K562 (cell line): ENCODE measurements around the gene PLCD1. TPM values are rescaled to one million over a fixed set of nuclear protein-coding genes. Genes with fewer than 3 reads are reported as not detected.

Experiments
- GABPA ChIP-seq: fragments of 200-800 bp; sonication (Bioruptor generic); conservative IDR thresholded peaks from 2 replicates; pipeline ENCODE4 v1.6.1; 2016; ENCODE audit warnings: low read depth, missing genetic modification characterization, missing compliant biosample characterization
- HNRNPLL ChIP-seq: fragments of 200-400 bp; formaldehyde crosslinking; IDR thresholded peaks from 2 replicates; pipeline ENCODE4 v1.6.1; 2017; ENCODE audit warnings: low read length, low read depth, mild to moderate bottlenecking; ENCODE audit not compliant: poor library complexity, severe bottlenecking
- NRF1 ChIP-seq, 2 experiments: fragments of 450-650 bp; IDR thresholded peaks in 1 of 2; conservative IDR thresholded peaks in 1 of 2; 2 replicates each; pipeline ENCODE4 v1.6.1; 2014; ENCODE audit warnings: mild to moderate bottlenecking in 2 of 2
- OTX1 ChIP-seq: fragments of 450-650 bp; formaldehyde crosslinking; IDR thresholded peaks from 2 replicates; pipeline ENCODE4 v1.4.0; 2022; ENCODE audit warnings: mild to moderate bottlenecking
- ZNF717 ChIP-seq: fragments of 250-450 bp; sonication (Bioruptor Pico); IDR thresholded peaks from 2 replicates; pipeline ENCODE4 v1.5.0; 2021
- polyA plus RNA-seq, 8 experiments: library from polyadenylated mRNA; depleted of rRNA in 4 of 8; stranded (reverse) in 5 of 8; unstranded in 3 of 8; fragments of >200 nt; fragmentation: Nextera tagmentation in 2 of 8; fragmentation: Illumina TruSeq in 1 of 8; extraction: Ambion mirVana in 2 of 8; extraction: Trizol in 1 of 8; gene quantifications; 2 replicates each; pipeline versions ENCODE4 v1.2.1 to v1.2.3, GENCODE V29; 2011 to 2014; ENCODE audit warnings: inconsistent platforms in 1 of 8, missing spikeins in 1 of 8
- total RNA-seq, 7 experiments: library from RNA; depleted of rRNA in 6 of 7; stranded (reverse); fragments of >200 nt in 6 of 7; fragmentation: Illumina TruSeq in 2 of 7; extraction: Trizol in 2 of 7; gene quantifications; 2 replicates each; pipeline versions ENCODE4 v1.2.1 to v1.2.3, GENCODE V29; 2011 to 2021; ENCODE audit warnings: low replicate concordance in 1 of 7
- TF ChIP-seq, protein P1 (sequence below), 2 experiments: fragments of 450-650 bp in 1 of 2; sonication (generic) in 1 of 2; formaldehyde crosslinking in 1 of 2; IDR thresholded peaks; 2 replicates each; pipeline versions ENCODE4 v1.7.1 to v1.9.0; 2016 to 2022; ENCODE audit warnings: inconsistent platforms in 1 of 2, mild to moderate bottlenecking in 1 of 2, missing genetic modification reagents in 1 of 2
- TF ChIP-seq, protein P2 (sequence below): sonication (generic); formaldehyde crosslinking; IDR thresholded peaks from 2 replicates; pipeline ENCODE4 v1.8.1; 2023; ENCODE audit warnings: mild to moderate bottlenecking, missing genetic modification reagents
- TF ChIP-seq, protein P3 (sequence below): sonication (generic); formaldehyde crosslinking; IDR thresholded peaks from 2 replicates; pipeline ENCODE4 v1.8.0; 2022; ENCODE audit warnings: mild to moderate bottlenecking, low read depth, missing genetic modification reagents
- TF ChIP-seq, protein P4 (sequence below), 2 experiments: fragments of 450-650 bp in 1 of 2; IDR thresholded peaks; 2 replicates each; pipeline ENCODE4 v1.6.1; 2011 to 2017; ENCODE audit warnings: low read depth in 2 of 2, antibody characterized with exemption in 1 of 2, borderline replicate concordance in 1 of 2, low read length in 1 of 2, mild to moderate bottlenecking in 1 of 2, mixed read lengths in 1 of 2; ENCODE audit not compliant: control insufficient read depth in 1 of 2

Gene PLCD1
- total and polyA plus RNA-seq, 9 of the 15 experiments (the other 6 are each of a cell fraction or from before 2014, with no cell fraction given): 5.4 to 209 (median 116) TPM

DNA sequence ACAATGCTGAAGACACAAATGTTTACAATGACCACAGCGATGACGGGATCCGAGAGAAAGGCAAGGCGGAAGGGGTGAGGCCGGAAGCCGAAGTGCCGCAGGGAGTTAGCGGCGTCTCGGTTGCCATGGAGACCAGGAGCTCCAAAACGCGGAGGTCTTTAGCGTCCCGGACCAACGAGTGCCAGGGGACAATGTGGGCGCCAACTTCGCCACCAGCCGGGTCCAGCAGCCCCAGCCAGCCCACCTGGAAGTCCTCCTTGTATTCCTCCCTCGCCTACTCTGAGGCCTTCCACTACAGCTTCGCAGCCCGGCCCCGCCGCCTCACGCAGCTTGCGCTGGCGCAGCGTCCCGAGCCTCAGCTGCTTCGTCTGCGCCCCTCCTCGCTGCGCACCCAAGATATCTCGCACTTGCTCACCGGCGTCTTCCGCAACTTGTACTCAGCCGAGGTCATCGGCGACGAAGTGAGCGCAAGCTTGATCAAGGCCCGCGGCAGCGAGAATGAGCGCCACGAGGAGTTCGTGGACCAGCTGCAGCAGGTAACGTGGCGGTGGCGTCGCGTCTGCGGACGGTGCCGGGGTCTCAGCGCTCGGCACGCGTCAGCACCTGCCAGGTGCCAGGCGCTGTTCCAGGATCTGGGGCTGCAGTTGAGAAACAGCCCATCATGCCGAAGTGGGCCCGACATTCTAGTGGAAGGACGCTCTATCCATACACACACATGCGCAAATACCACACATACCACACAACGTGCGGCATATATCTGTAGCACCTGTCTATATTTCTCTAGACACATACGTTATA, 9.9 kb upstream of the PLCD1 start, which contains the start of gene DLEC1 (continued):
- TF ChIP-seq, protein P1, sequence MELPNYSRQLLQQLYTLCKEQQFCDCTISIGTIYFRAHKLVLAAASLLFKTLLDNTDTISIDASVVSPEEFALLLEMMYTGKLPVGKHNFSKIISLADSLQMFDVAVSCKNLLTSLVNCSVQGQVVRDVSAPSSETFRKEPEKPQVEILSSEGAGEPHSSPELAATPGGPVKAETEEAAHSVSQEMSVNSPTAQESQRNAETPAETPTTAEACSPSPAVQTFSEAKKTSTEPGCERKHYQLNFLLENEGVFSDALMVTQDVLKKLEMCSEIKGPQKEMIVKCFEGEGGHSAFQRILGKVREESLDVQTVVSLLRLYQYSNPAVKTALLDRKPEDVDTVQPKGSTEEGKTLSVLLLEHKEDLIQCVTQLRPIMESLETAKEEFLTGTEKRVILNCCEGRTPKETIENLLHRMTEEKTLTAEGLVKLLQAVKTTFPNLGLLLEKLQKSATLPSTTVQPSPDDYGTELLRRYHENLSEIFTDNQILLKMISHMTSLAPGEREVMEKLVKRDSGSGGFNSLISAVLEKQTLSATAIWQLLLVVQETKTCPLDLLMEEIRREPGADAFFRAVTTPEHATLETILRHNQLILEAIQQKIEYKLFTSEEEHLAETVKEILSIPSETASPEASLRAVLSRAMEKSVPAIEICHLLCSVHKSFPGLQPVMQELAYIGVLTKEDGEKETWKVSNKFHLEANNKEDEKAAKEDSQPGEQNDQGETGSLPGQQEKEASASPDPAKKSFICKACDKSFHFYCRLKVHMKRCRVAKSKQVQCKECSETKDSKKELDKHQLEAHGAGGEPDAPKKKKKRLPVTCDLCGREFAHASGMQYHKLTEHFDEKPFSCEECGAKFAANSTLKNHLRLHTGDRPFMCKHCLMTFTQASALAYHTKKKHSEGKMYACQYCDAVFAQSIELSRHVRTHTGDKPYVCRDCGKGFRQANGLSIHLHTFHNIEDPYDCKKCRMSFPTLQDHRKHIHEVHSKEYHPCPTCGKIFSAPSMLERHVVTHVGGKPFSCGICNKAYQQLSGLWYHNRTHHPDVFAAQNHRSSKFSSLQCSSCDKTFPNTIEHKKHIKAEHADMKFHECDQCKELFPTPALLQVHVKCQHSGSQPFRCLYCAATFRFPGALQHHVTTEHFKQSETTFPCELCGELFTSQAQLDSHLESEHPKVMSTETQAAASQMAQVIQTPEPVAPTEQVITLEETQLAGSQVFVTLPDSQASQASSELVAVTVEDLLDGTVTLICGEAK (IDR thresholded peaks at IDR 0.05): peak; percentile 44; the same call in 1 of the 2 replicates
- TF ChIP-seq, protein P1 (CRISPR knock-in tag; IDR thresholded peaks at IDR 0.05): no peak
- TF ChIP-seq ZNF717 (CRISPR knock-in tag) (no peak), NRF1 (conservative IDR thresholded peaks at IDR 0.05 in 1 of 2, IDR thresholded peaks at IDR 0.05 in 1 of 2) (peak; percentile 52 to 56), OTX1 (CRISPR knock-in tag) (no peak), HNRNPLL (peak; percentile 92), GABPA (peak; percentile 77)
- TF ChIP-seq, protein P2, sequence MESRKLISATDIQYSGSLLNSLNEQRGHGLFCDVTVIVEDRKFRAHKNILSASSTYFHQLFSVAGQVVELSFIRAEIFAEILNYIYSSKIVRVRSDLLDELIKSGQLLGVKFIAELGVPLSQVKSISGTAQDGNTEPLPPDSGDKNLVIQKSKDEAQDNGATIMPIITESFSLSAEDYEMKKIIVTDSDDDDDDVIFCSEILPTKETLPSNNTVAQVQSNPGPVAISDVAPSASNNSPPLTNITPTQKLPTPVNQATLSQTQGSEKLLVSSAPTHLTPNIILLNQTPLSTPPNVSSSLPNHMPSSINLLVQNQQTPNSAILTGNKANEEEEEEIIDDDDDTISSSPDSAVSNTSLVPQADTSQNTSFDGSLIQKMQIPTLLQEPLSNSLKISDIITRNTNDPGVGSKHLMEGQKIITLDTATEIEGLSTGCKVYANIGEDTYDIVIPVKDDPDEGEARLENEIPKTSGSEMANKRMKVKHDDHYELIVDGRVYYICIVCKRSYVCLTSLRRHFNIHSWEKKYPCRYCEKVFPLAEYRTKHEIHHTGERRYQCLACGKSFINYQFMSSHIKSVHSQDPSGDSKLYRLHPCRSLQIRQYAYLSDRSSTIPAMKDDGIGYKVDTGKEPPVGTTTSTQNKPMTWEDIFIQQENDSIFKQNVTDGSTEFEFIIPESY: 0 out of 2 replicates have a peak, but pooled peaks have one; percentile 29
- TF ChIP-seq, protein P3, sequence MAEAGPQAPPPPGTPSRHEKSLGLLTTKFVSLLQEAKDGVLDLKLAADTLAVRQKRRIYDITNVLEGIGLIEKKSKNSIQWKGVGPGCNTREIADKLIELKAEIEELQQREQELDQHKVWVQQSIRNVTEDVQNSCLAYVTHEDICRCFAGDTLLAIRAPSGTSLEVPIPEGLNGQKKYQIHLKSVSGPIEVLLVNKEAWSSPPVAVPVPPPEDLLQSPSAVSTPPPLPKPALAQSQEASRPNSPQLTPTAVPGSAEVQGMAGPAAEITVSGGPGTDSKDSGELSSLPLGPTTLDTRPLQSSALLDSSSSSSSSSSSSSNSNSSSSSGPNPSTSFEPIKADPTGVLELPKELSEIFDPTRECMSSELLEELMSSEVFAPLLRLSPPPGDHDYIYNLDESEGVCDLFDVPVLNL (CRISPR knock-in tag): no peak
- TF ChIP-seq, protein P4, sequence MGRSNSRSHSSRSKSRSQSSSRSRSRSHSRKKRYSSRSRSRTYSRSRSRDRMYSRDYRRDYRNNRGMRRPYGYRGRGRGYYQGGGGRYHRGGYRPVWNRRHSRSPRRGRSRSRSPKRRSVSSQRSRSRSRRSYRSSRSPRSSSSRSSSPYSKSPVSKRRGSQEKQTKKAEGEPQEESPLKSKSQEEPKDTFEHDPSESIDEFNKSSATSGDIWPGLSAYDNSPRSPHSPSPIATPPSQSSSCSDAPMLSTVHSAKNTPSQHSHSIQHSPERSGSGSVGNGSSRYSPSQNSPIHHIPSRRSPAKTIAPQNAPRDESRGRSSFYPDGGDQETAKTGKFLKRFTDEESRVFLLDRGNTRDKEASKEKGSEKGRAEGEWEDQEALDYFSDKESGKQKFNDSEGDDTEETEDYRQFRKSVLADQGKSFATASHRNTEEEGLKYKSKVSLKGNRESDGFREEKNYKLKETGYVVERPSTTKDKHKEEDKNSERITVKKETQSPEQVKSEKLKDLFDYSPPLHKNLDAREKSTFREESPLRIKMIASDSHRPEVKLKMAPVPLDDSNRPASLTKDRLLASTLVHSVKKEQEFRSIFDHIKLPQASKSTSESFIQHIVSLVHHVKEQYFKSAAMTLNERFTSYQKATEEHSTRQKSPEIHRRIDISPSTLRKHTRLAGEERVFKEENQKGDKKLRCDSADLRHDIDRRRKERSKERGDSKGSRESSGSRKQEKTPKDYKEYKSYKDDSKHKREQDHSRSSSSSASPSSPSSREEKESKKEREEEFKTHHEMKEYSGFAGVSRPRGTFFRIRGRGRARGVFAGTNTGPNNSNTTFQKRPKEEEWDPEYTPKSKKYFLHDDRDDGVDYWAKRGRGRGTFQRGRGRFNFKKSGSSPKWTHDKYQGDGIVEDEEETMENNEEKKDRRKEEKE (IDR thresholded peaks at IDR 0.05; ENCODE audit: borderline replicate concordance in 1 of 2, control insufficient read depth in 1 of 2, low read depth in 2 of 2, low read length in 1 of 2): no peak
